Hematopoietic multipotent progenitor cell treated with erythropoietin and hydrocortisone succinate and interleukin-3 and kit ligand, for 6 days (in vitro differentiated cells): ENCODE measurements around the gene TMC8.
"Not testable (repeated sequence)": the region's sequence is repeated elsewhere in the genome, so short reads cannot be mapped to it uniquely, and the experiment has no call there.

Source experiments
- DNase-seq: peaks from one replicate; pipeline ENCODE4 v3.0.0-alpha.2; 2015

Gene TMC8

GRCh38 chr17:78110363-78111015, 20.1 kb upstream of the TMC8 start:
- no peak for DNase-seq

- DNase-seq, result no peak
These were observed 19.4 kb upstream of the TMC8 start for GRCh38 chr17:78111016-78111726.

GRCh38 chr17:78111727-78112517, 18.6 kb upstream of the TMC8 start:
- no peak for DNase-seq

- DNase-seq, result peak; percentile 82
These were observed 17.8 kb upstream of the TMC8 start for GRCh38 chr17:78112518-78113471.

GRCh38 chr17:78113804-78114785, 16.5 kb upstream of the TMC8 start:
- no peak for DNase-seq

- DNase-seq, result no peak
These were observed 15.5 kb upstream of the TMC8 start for GRCh38 chr17:78114831-78115723.

- DNase-seq, result not testable (repeated sequence)
These were observed 14.8 kb upstream of the TMC8 start for GRCh38 chr17:78115803-78116202.

GRCh38 chr17:78116411-78116810, 14.2 kb upstream of the TMC8 start:
- DNase-seq, result no peak

GRCh38 chr17:78117027-78117981, 13.3 kb upstream of the TMC8 start:
- peak; percentile 61 for DNase-seq

- DNase-seq, result no peak
These were observed 11.8 kb upstream of the TMC8 start for GRCh38 chr17:78118801-78119241.

- no peak for DNase-seq
These were observed 10.0 kb upstream of the TMC8 start for GRCh38 chr17:78120537-78120936.

- no peak for DNase-seq
These were observed 9.4 kb upstream of the TMC8 start for GRCh38 chr17:78120971-78121800.

- no peak for DNase-seq
These were observed 8.8 kb upstream of the TMC8 start for GRCh38 chr17:78121801-78122215.

GRCh38 chr17:78122216-78122930, 8.2 kb upstream of the TMC8 start:
- peak; percentile 62 for DNase-seq

GRCh38 chr17:78122931-78123249, 7.7 kb upstream of the TMC8 start:
- no peak for DNase-seq

GRCh38 chr17:78123258-78123929, 7.2 kb upstream of the TMC8 start:
- no peak for DNase-seq
